ENCODE data around the gene KASH5.
A peak's percentile ranks its signal among the peaks of the same experiment; 100 is the strongest.

KASH5 gene

DNA sequence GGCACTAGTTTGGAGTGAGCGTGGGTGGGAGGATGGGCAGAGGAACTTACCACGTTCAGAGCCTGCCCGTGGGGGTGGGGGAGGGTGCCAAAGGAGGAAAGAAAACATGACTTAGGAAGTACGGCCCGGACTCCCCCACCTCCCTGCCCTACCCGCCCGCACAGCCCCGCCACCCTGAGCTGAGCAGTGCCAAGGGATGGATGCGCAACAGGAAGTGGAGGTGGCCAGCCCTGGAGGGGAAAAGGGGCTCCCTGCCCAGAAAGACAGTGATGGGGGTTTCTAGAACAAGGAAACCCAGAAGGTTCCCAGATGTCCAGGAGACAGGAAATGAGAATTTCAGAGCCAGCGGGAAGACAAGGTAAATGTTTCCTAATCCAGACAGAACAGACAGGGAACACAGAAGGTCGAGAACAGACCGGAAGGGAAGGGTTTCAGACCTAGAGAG, 32.1 kb upstream of the KASH5 start:
- H3K4me3 ChIP-seq (ENCODE audit: low read length) = no peak overlapping the region
- TF ChIP-seq, protein P1, sequence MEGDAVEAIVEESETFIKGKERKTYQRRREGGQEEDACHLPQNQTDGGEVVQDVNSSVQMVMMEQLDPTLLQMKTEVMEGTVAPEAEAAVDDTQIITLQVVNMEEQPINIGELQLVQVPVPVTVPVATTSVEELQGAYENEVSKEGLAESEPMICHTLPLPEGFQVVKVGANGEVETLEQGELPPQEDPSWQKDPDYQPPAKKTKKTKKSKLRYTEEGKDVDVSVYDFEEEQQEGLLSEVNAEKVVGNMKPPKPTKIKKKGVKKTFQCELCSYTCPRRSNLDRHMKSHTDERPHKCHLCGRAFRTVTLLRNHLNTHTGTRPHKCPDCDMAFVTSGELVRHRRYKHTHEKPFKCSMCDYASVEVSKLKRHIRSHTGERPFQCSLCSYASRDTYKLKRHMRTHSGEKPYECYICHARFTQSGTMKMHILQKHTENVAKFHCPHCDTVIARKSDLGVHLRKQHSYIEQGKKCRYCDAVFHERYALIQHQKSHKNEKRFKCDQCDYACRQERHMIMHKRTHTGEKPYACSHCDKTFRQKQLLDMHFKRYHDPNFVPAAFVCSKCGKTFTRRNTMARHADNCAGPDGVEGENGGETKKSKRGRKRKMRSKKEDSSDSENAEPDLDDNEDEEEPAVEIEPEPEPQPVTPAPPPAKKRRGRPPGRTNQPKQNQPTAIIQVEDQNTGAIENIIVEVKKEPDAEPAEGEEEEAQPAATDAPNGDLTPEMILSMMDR (IDR thresholded peaks at IDR 0.05; ENCODE audit: insufficient read depth, low read depth, low read length, missing control alignments) = no peak
- DNase-seq (ENCODE audit: low read depth) = no peak

DNA sequence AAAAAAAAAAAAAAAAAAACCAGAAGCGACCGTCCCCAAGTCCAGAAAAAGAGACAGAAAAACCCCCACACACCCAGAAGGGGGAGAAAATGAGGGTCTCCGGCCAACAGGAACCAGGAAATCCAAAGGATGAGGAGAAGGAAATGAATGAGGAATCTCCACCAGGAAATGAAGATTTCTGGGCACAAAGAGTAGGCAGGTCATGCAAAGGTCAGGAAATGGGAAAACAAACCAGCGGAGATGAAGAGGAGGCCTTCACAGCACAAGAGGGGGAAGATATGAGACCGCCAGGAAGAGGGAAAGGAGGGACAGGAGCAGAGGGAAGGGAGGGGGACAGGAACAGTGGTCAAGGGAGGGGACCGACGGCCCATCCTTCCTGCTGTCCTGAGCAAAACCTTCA, 31.7 kb upstream of the KASH5 start:
- TF ChIP-seq, protein P1 (IDR thresholded peaks at IDR 0.05; ENCODE audit: insufficient read depth, low read depth, low read length, missing control alignments) = no peak
- no peak overlapping the region for H3K4me3 ChIP-seq (ENCODE audit: low read length)
- no peak for DNase-seq (ENCODE audit: low read depth)

GRCh38 chr19:49357186-49357585, 30.9 kb upstream of the KASH5 start:
- no peak overlapping the region for H3K4me3 ChIP-seq (ENCODE audit: low read length)
- TF ChIP-seq, protein P1 (IDR thresholded peaks at IDR 0.05; ENCODE audit: insufficient read depth, low read depth, low read length, missing control alignments) = no peak
- no peak for DNase-seq (ENCODE audit: low read depth)

GRCh38 chr19:49359851-49360820, 27.9 kb upstream of the KASH5 start:
- no peak for DNase-seq (ENCODE audit: low read depth)
- no peak overlapping the region for H3K4me3 ChIP-seq (ENCODE audit: low read length)
- TF ChIP-seq, protein P1 (IDR thresholded peaks at IDR 0.05; ENCODE audit: insufficient read depth, low read depth, low read length, missing control alignments) = no peak

- TF ChIP-seq, protein P1 (IDR thresholded peaks at IDR 0.05; ENCODE audit: insufficient read depth, low read depth, low read length, missing control alignments) = no peak
- peak; percentile 62 for DNase-seq (ENCODE audit: low read depth)
- H3K4me3 ChIP-seq (ENCODE audit: low read length) = peak overlapping the region; percentile 75
These were observed 26.5 kb upstream of the KASH5 start for GRCh38 chr19:49361438-49362047.

DNA sequence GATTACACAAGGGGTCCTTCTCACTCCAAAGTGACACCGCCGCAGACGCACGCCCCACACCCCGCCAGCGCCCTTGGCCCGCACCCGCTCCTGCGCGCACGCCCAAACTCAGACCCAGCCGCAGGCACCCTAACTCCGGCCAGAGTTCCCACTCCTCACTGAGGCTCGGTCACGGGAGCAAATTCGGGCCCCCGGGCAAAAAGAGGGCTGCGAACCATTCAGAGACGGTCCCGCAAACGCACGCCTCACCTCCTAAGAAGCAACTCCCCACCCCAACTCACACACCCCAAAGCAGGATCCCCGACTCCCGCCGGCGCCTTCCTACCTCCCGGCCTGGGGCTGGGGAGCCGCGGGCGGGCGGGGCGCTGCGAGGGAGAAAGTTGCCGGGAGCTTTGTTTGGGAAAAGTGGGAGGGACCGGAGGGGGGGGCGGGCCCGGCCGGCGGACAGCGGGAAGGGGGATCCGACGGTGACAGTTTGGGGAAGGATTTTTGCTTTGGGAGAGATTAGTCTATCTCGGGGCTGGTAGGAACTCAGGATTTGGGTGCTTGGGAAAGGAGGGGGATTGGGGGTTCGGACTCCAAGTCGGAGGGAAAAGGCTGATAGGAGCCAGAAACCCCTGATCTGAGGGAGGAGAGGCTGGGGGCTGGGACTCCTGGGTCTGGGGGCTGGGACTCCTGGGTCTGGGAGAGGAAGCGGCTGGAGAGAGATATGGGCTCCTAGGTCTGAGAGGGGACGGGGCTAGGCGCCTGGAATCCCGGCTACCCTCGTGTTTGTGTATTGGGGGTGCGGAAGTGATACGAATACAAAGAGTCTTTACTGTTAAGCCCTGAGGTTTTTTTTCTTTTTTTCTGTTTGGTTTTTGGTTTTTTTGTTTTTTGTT, 25.8 kb upstream of the KASH5 start, which contains the start of gene TEAD2:
Gene TEAD2, minus strand, starts transcription at position 369 of the 881 bp plus-strand sequence. CDS start 2,341 bp downstream, outside the sequence.
- peak; percentile 54 for DNase-seq (ENCODE audit: low read depth)
- peak within 1 kb of the TSS; percentile 75 for H3K4me3 ChIP-seq (ENCODE audit: low read length)
- TF ChIP-seq, protein P1 (IDR thresholded peaks at IDR 0.05; ENCODE audit: insufficient read depth, low read depth, low read length, missing control alignments) = no peak

All from epithelial cell of esophagus (primary cell).